IMR-90 (cell line): ENCODE measurements around the gene ANGPTL4. TPM values are rescaled to one million over a fixed set of nuclear protein-coding genes. Genes with fewer than 3 reads are reported as not detected.
A peak's percentile ranks its signal among the peaks of the same experiment; 100 is the strongest.

Experiments used
- ATAC-seq: fragments of 200-7000 bp; cut with Tn5 transposase; 2 replicates; pipeline ENCODE4 v1.9.1; 2020; ENCODE audit warnings: low read depth, mild to moderate bottlenecking, moderate library complexity
- BruUV-seq: library from RNA; stranded (reverse); fragments of 400-500 nt; replicated peaks from 2 replicates; lab custom pipeline; 2021; lab: Mats Ljungman, UMichigan
- CTCF ChIA-PET: fragments of 300-600 bp; formaldehyde crosslinking; extraction: SDS; loops from one replicate; lab custom pipeline; 2021; ENCODE audit warnings: antibody characterized with exemption; lab: Yijun Ruan, JAX
- POLR2A ChIA-PET: fragments of 300-600 bp; sonication (Branson Sonifier 250); formaldehyde crosslinking; loops from one replicate; lab custom pipeline; 2022; ENCODE audit warnings: antibody characterized with exemption; ENCODE audit not compliant: unreplicated experiment; lab: Charles Lee
- DNase-seq: peaks from one replicate; pipeline ENCODE4 v3.0.0; 2013
- H2AFZ ChIP-seq: replicated peaks from 2 replicates; pipeline ENCODE3; 2013; ENCODE audit warnings: low read length, mild to moderate bottlenecking; ENCODE audit not compliant: poor library complexity
- H2AK5ac ChIP-seq: 2 replicates; pipeline ENCODE4 v1.6.1; 2013; ENCODE audit warnings: low read depth, low read length, inconsistent platforms
- H2AK9ac ChIP-seq: replicated peaks from 2 replicates; pipeline ENCODE3; 2013; ENCODE audit warnings: mild to moderate bottlenecking, low read depth, low read length, moderate library complexity; ENCODE audit not compliant: poor library complexity
- H2BK120ac ChIP-seq: 2 replicates; pipeline ENCODE4 v1.6.1; 2013; ENCODE audit warnings: low read depth, low read length, inconsistent platforms
- H2BK15ac ChIP-seq: 3 replicates; pipeline ENCODE4 v1.6.1; 2013; ENCODE audit warnings: low read depth, low read length, inconsistent platforms
- H2BK20ac ChIP-seq: 2 replicates; pipeline ENCODE4 v1.6.1; 2013; ENCODE audit warnings: low read depth, mild to moderate bottlenecking, inconsistent platforms, low read length, moderate library complexity
- H2BK5ac ChIP-seq: 2 replicates; pipeline ENCODE4 v1.6.1; 2013; ENCODE audit warnings: mild to moderate bottlenecking, low read depth, low read length, inconsistent platforms; ENCODE audit not compliant: poor library complexity, severe bottlenecking
- H3K14ac ChIP-seq: replicated peaks from 2 replicates; pipeline ENCODE4 v1.6.1; 2013; ENCODE audit warnings: low read depth, low read length, inconsistent platforms
- H3K18ac ChIP-seq: 2 replicates; pipeline ENCODE4 v1.6.1; 2013; ENCODE audit warnings: low read depth, low read length, control low read depth
- H3K23ac ChIP-seq: 2 replicates; pipeline ENCODE4 v1.6.1; 2013; ENCODE audit warnings: low read depth, low read length, inconsistent platforms
- H3K27ac ChIP-seq: 2 replicates; pipeline ENCODE4 v1.5.1; 2013; ENCODE audit warnings: mild to moderate bottlenecking, control low read depth, low read length; ENCODE audit not compliant: insufficient read depth
- H3K27me3 ChIP-seq: 2 replicates; pipeline ENCODE4 v1.6.1; 2013; ENCODE audit warnings: low read length; ENCODE audit not compliant: control insufficient read depth, insufficient read depth
- H3K36me3 ChIP-seq: 2 replicates; pipeline ENCODE4 v1.6.1; 2013; ENCODE audit warnings: low read length, mixed read lengths; ENCODE audit not compliant: control insufficient read depth, insufficient read depth
- H3K4ac ChIP-seq: 2 replicates; pipeline ENCODE4 v1.6.1; 2013; ENCODE audit warnings: low read depth, low read length, inconsistent platforms
- H3K4me1 ChIP-seq: 2 replicates; pipeline ENCODE4 v1.6.1; 2013; ENCODE audit warnings: low read length, mixed read lengths; ENCODE audit not compliant: control insufficient read depth, insufficient read depth
- H3K4me2 ChIP-seq: 2 replicates; pipeline ENCODE4 v1.6.1; 2013; ENCODE audit warnings: low read depth, mild to moderate bottlenecking, control low read depth, low read length, moderate library complexity
- H3K4me3 ChIP-seq: 2 replicates; pipeline ENCODE4 v1.5.1; 2013; ENCODE audit warnings: low read depth, mild to moderate bottlenecking, control low read depth, low read length, moderate library complexity; ENCODE audit not compliant: insufficient read depth
- H3K56ac ChIP-seq: 2 replicates; pipeline ENCODE4 v1.6.1; 2013; ENCODE audit warnings: low read length, inconsistent platforms; ENCODE audit not compliant: insufficient read depth; ENCODE audit errors: extremely low read depth
- H3K79me1 ChIP-seq, 2 experiments: 2 replicates each; pipeline ENCODE4 v1.6.1; 2013; ENCODE audit warnings: low read length in 2 of 2, inconsistent platforms in 1 of 2, low read depth in 1 of 2
- H3K9ac ChIP-seq: 2 replicates; pipeline ENCODE4 v1.6.1; 2013; ENCODE audit warnings: low read depth, low read length, control low read depth
- H3K9me1 ChIP-seq: 2 replicates; pipeline ENCODE4 v1.6.1; 2013; ENCODE audit warnings: low read length, inconsistent platforms; ENCODE audit not compliant: insufficient read depth
- H3K9me3 ChIP-seq: 2 replicates; pipeline ENCODE4 v1.6.1; 2013; ENCODE audit warnings: low read length; ENCODE audit not compliant: control insufficient read depth, insufficient read depth
- H4K20me1 ChIP-seq: 2 replicates; pipeline ENCODE4 v1.6.1; 2013; ENCODE audit warnings: low read length, inconsistent platforms; ENCODE audit not compliant: insufficient read depth
- H4K5ac ChIP-seq: 2 replicates; pipeline ENCODE4 v1.6.1; 2013; ENCODE audit warnings: mild to moderate bottlenecking, low read depth, low read length, control low read depth
- H4K8ac ChIP-seq, 2 experiments: 2 replicates each; pipeline ENCODE4 v1.6.1; 2013; ENCODE audit warnings: low read depth in 2 of 2, low read length in 2 of 2, control low read depth in 1 of 2, inconsistent platforms in 1 of 2
- H4K91ac ChIP-seq: 2 replicates; pipeline ENCODE4 v1.6.1; 2013; ENCODE audit warnings: low read depth, low read length, inconsistent platforms; ENCODE audit not compliant: insufficient read depth
- BHLHE40 ChIP-seq: fragments of 150-350 bp; IDR thresholded peaks from 2 replicates; pipeline ENCODE4 v1.6.1; 2016; ENCODE audit warnings: mild to moderate bottlenecking, low read depth, low read length
- CHD1 ChIP-seq: IDR thresholded peaks from 2 replicates; pipeline ENCODE4 v1.6.1; 2012; ENCODE audit warnings: low read depth, low read length, improper control_type of control experiment
- MAZ ChIP-seq: IDR thresholded peaks from 2 replicates; pipeline ENCODE4 v1.6.1; 2012; ENCODE audit warnings: low read depth, mild to moderate bottlenecking, low read length, improper control_type of control experiment, moderate library complexity, borderline replicate concordance
- RAD21 ChIP-seq: IDR thresholded peaks from 2 replicates; pipeline ENCODE4 v1.6.1; 2012; ENCODE audit warnings: low read length, improper control_type of control experiment
- RFX5 ChIP-seq: IDR thresholded peaks from 2 replicates; pipeline ENCODE4 v1.8.0; 2012; ENCODE audit warnings: low read depth, mild to moderate bottlenecking, low read length, moderate library complexity
- SMC3 ChIP-seq: fragments of 150-350 bp; IDR thresholded peaks from 2 replicates; pipeline ENCODE4 v1.6.1; 2016; ENCODE audit warnings: low read depth, mild to moderate bottlenecking, antibody characterized with exemption, low read length, moderate library complexity
- WGBS, 2 experiments: methylation state at CpG; one replicate each; pipeline versions ENCODE4 v1.1.5 to v1.1.7; 2013; ENCODE audit warnings: missing lambda C conversion rate in 2 of 2; ENCODE audit not compliant: insufficient read length in 1 of 2; ENCODE audit errors: extremely low coverage in 2 of 2; 5-methylcytosine and 5-hydroxymethylcytosine counted together
- dilution Hi-C: fragments of 300-500 bp; cut with HindIII; formaldehyde crosslinking; loops from one replicate; pipeline ENCODE4 v1.14.3; 2018; ENCODE audit warnings: low sequenced_read_pairs; ENCODE audit not compliant: unreplicated experiment
- in situ Hi-C: fragments of 300-500 bp; cut with MboI; formaldehyde crosslinking; loops from 3 replicates; pipeline ENCODE4 v1.14.3; 2019; ENCODE audit warnings: low sequenced_read_pairs, inconsistent platforms, mixed read lengths
- intact Hi-C: fragments of 100-400 bp; cut with micrococcal nuclease; formaldehyde crosslinking; loops from 2 replicates; pipeline ENCODE4 v1.10.0; 2022
- polyA plus RNA-seq, 3 experiments: library from polyadenylated mRNA; depleted of rRNA; stranded (reverse); fragments of >200 nt; gene quantifications; 2 replicates each; pipeline ENCODE4 v1.2.3, GENCODE V29; 2012; ENCODE audit warnings: low replicate concordance in 1 of 3
- total RNA-seq: library from RNA; depleted of rRNA; stranded (reverse); fragments of >200 nt; gene quantifications from 2 replicates; pipeline ENCODE4 v1.2.3, GENCODE V29; 2012

The ANGPTL4 gene
- total and polyA plus RNA-seq, 2 of the 4 experiments (the other 2 are of a cell fraction): 1.4 to 19.1 TPM

DNA sequence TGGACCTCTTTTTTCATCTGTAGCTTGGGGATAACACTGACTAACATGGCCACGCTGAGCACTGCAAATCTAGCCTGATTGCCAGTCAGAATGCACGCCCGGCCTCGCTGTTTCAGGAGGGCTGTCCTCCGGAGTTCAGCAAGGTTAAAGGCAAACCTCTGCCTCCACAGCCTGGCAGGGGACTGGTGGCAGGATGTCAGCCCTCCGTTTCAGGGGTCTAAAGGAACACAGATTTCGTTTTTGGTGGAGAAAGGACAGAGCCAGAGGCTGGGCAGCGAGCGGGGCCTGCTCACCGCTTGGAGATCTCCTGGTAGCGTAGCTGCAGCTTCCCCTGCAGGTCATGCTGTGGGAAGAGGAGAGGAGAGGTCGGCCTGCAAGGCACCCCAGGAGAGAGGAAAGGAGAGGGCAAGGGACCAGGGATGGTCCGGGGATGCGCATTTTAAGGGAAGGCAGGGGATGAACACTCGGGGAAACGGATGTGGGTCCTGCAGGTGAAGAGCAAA lies 43.3 kb upstream of the ANGPTL4 start:
- Histone ChIP-seq H3K27ac (peak overlapping the region; percentile 86), H2AK9ac (peak overlapping the region; percentile 94), H3K4me2 (peak overlapping the region; percentile 98), H3K79me1 (peaks cover 29 to 58% of the 10 kb centered on the region in 2 experiments), H4K91ac (peak overlapping the region; percentile 79), H4K20me1 (peaks cover 31% of the 10 kb centered on the region), H3K4me1 (peaks cover 9% of the 10 kb centered on the region), H3K27me3 (no peaks in the 10 kb centered on the region), H3K18ac (no peak overlapping the region; the same call in 1 of the 2 replicates), H4K5ac (peak overlapping the region; percentile 76), H3K4me3 (peak overlapping the region; percentile 82), H3K36me3 (peaks cover 19% of the 10 kb centered on the region), H2BK15ac (no peak overlapping the region), H3K14ac (peak overlapping the region; percentile 86), H3K23ac (peak overlapping the region; percentile 63), H2BK120ac (no peak overlapping the region), H3K9me1 (peaks cover 8% of the 10 kb centered on the region; the same call in 1 of the 2 replicates), H3K56ac (peak overlapping the region; percentile 57), H2AK5ac (peak overlapping the region; percentile 38), H2AFZ (peak overlapping the region; percentile 93), H4K8ac (peak overlapping the region; percentile 81 to 94), H3K4ac (peak overlapping the region; percentile 85), H3K9me3 (no peaks in the 10 kb centered on the region), H2BK5ac (peak overlapping the region; percentile 72), H2BK20ac (no peak overlapping the region), H3K9ac (peak overlapping the region; percentile 90)
- DNase-seq (no peak), ATAC-seq (peak; percentile 8)
- 2% methylated on average over 13 of the region's 16 CpGs; no CpG with 5 or more reads in 1 of the 2 experiments for WGBS, 2 experiments
- in situ Hi-C loops (loop anchor here (5.0 kb wide), 1 partner anchor 257 kb away; the partner anchor contains the start of gene MYO1F), intact Hi-C loops (no loop called here), dilution Hi-C loops (no loop called here)
- TSS peak; percentile 67 for BruUV-seq
- CTCF ChIA-PET: no interaction called here
- TF ChIP-seq CHD1: no peak
- TF ChIP-seq RFX5: no peak
- TF ChIP-seq BHLHE40: no peak
- TF ChIP-seq MAZ: no peak
- no peak for TF ChIP-seq SMC3
- TF ChIP-seq RAD21: no peak
- POLR2A ChIA-PET: interaction anchor here (0.6 kb wide), 1 partner anchor 213 kb away, joined by 6 read pairs; no protein-coding TSS in a partner anchor
